HK-2 (cell line): Measurements from ENCODE around the gene ANKRD42.
A peak's percentile ranks its signal among the peaks of the same experiment; 100 is the strongest.

ENCODE experiments used
- DNase-seq: peaks from one replicate; pipeline ENCODE4 v3.0.0-alpha.2; 2018; ENCODE audit not compliant: unreplicated experiment

Gene ANKRD42

GRCh38 chr11:83193315-83194280 lies at the start of gene ANKRD42:
TSS of gene ANKRD42 (plus strand) at chr11:83193712. CDS start at chr11:83194671, 959 bp downstream.
- peak; percentile 80 for DNase-seq

- no peak for DNase-seq
These were observed 45.6 kb upstream of the ANKRD42 start for GRCh38 chr11:83147895-83148294.

GRCh38 chr11:83150450-83150849 lies 43.1 kb upstream of the ANKRD42 start:
- DNase-seq = no peak

- peak; percentile 9 for DNase-seq
These were observed 42.1 kb upstream of the ANKRD42 start for GRCh38 chr11:83151274-83151977.

- DNase-seq = no peak
These were observed 41.2 kb upstream of the ANKRD42 start for GRCh38 chr11:83152264-83152663.

GRCh38 chr11:83153764-83154163 lies 39.7 kb upstream of the ANKRD42 start:
- no peak for DNase-seq

- DNase-seq = peak; percentile 96
These were observed 37.1 kb upstream of the ANKRD42 start for GRCh38 chr11:83156144-83156995.

GRCh38 chr11:83156996-83157593 lies 36.4 kb upstream of the ANKRD42 start, which contains the start of gene PCF11:
TSS of gene PCF11 (plus strand) at chr11:83157131. CDS start at chr11:83157440, 309 bp downstream.
- no peak for DNase-seq

GRCh38 chr11:83157594-83158356 lies 35.7 kb upstream of the ANKRD42 start:
- DNase-seq = peak; percentile 35

GRCh38 chr11:83158357-83158786 lies 35.1 kb upstream of the ANKRD42 start:
- DNase-seq = no peak

- no peak for DNase-seq
These were observed 34.3 kb upstream of the ANKRD42 start for GRCh38 chr11:83158965-83159901.

- DNase-seq = no peak
These were observed 33.3 kb upstream of the ANKRD42 start for GRCh38 chr11:83159902-83160865.

GRCh38 chr11:83161610-83162199 lies 31.8 kb upstream of the ANKRD42 start:
- DNase-seq = no peak

GRCh38 chr11:83162377-83162776 lies 31.1 kb upstream of the ANKRD42 start:
- no peak for DNase-seq

- no peak for DNase-seq
These were observed 27.2 kb upstream of the ANKRD42 start for GRCh38 chr11:83166193-83166866.

GRCh38 chr11:83168756-83169155 lies 24.8 kb upstream of the ANKRD42 start:
- DNase-seq = no peak

GRCh38 chr11:83170865-83171264 lies 22.6 kb upstream of the ANKRD42 start:
- no peak for DNase-seq
